ENCODE data around the gene ANP32E.
"Not testable (repeated sequence)": the region's sequence is repeated elsewhere in the genome, so short reads cannot be mapped to it uniquely, and the experiment has no call there.

The ANP32E gene

GRCh38 chr1:150212070-150212469 lies 23.8 kb downstream of the ANP32E start:
- no peak for DNase-seq

GRCh38 chr1:150210706-150211105 lies 25.2 kb downstream of the ANP32E start:
- DNase-seq, result no peak

- DNase-seq, result no peak
Measured at GRCh38 chr1:150210091-150210490, 25.8 kb downstream of the ANP32E start.

- DNase-seq, result not testable (repeated sequence)
Measured at GRCh38 chr1:150208460-150208859, 27.5 kb downstream of the ANP32E start.

GRCh38 chr1:150207281-150207971 lies 28.5 kb downstream of the ANP32E start:
- no peak for DNase-seq

- no peak for DNase-seq
Measured at GRCh38 chr1:150196417-150196816, 39.5 kb downstream of the ANP32E start.

- no peak for DNase-seq
Measured at GRCh38 chr1:150194381-150195031, 41.4 kb downstream of the ANP32E start.

GRCh38 chr1:150192012-150192411 lies 43.9 kb downstream of the ANP32E start:
- no peak for DNase-seq

- no peak for DNase-seq
Measured at GRCh38 chr1:150187560-150187931, 48.4 kb downstream of the ANP32E start.

GRCh38 chr1:150186789-150187559 lies 48.9 kb downstream of the ANP32E start:
- peak; percentile 46 for DNase-seq

- not testable (repeated sequence) for DNase-seq
Measured at GRCh38 chr1:150186438-150186788, 49.5 kb downstream of the ANP32E start.

GRCh38 chr1:150185481-150185880 lies 50.4 kb downstream of the ANP32E start:
- DNase-seq, result no peak

GRCh38 chr1:150183061-150183460 lies 52.9 kb downstream of the ANP32E start:
- DNase-seq, result no peak

- no peak for DNase-seq
Measured at GRCh38 chr1:150182247-150182646, 53.7 kb downstream of the ANP32E start.

GRCh38 chr1:150180474-150180873 lies 55.4 kb downstream of the ANP32E start:
- DNase-seq, result peak; percentile 11

- no peak for DNase-seq
Measured at GRCh38 chr1:150179867-150180266, 56.0 kb downstream of the ANP32E start.

GRCh38 chr1:150178548-150178947 lies 57.4 kb downstream of the ANP32E start:
- no peak for DNase-seq

GRCh38 chr1:150176593-150176992 lies 59.3 kb downstream of the ANP32E start:
- DNase-seq, result no peak

GRCh38 chr1:150173141-150173585 lies 62.7 kb downstream of the ANP32E start:
- no peak for DNase-seq

- no peak for DNase-seq
Measured at GRCh38 chr1:150171801-150172200, 64.1 kb downstream of the ANP32E start.

- DNase-seq, result peak; percentile 26
Measured at GRCh38 chr1:150168960-150169601, 66.8 kb downstream of the ANP32E start.

Data from GDM1 (cell line).